Psoas muscle (tissue), 8 donors: ENCODE data around the gene RGS1. TPM values are rescaled to one million over a fixed set of nuclear protein-coding genes. Genes with fewer than 3 reads are reported as not detected.

Experiments
- ATAC-seq, 4 donors: fragments of 200-7000 bp; cut with Tn5 transposase; one replicate each; pipeline ENCODE4 v1.9.1; 2020; ENCODE audit warnings: moderate library complexity in 3 of 4, mild to moderate bottlenecking in 2 of 4
- DNase-seq, 2 donors: peaks; one replicate each; pipeline ENCODE4 v3.0.0-alpha.2; 2020
- H3K27ac ChIP-seq: fragments of 200-600 bp; one replicate; pipeline ENCODE4 v1.8.0; 2022
- H3K27me3 ChIP-seq, 3 donors: fragments of 200-600 bp in 1 of 3; one replicate each; pipeline versions ENCODE4 v1.6.1 to v1.8.0; 2013 to 2022; ENCODE audit warnings: low read length in 2 of 3, mild to moderate bottlenecking in 2 of 3, moderate library complexity in 1 of 3; ENCODE audit not compliant: insufficient read depth in 3 of 3
- H3K36me3 ChIP-seq, 2 donors: fragments of 200-600 bp in 1 of 2; one replicate each; pipeline versions ENCODE4 v1.6.1 to v1.8.0; 2013 to 2022; ENCODE audit warnings: low read depth in 1 of 2, mild to moderate bottlenecking in 1 of 2, moderate library complexity in 1 of 2; ENCODE audit not compliant: insufficient read depth in 1 of 2
- H3K4me1 ChIP-seq: fragments of 200-600 bp; one replicate; pipeline ENCODE4 v1.8.0; 2022
- H3K4me3 ChIP-seq: fragments of 200-600 bp; one replicate; pipeline ENCODE4 v1.8.0; 2022; ENCODE audit warnings: mild to moderate bottlenecking
- H3K9me3 ChIP-seq: fragments of 200-600 bp; one replicate; pipeline ENCODE4 v1.8.0; 2022
- CTCF ChIP-seq: fragments of 200-600 bp; IDR thresholded peaks from one replicate; pipeline ENCODE4 v1.8.0; 2022; ENCODE audit warnings: antibody characterized with exemption
- WGBS, 3 donors: extraction: QIAGEN DNeasy Blood & Tissue Kit; methylation state at CpG; one replicate each; pipeline versions ENCODE4 v1.1.6 to v1.1.7; 2013; 5-methylcytosine and 5-hydroxymethylcytosine counted together
- intact Hi-C, 2 donors: fragments of 100-400 bp; cut with DNase I; formaldehyde crosslinking; loops; one replicate each; pipeline versions ENCODE4 v1.11.0 to v1.14.2; 2022
- polyA plus RNA-seq, 3 donors: library from polyadenylated mRNA; stranded (reverse); fragments of 200-250 nt; gene quantifications; one replicate each; pipeline ENCODE4 v1.2.3, GENCODE V29; 2013
- total RNA-seq, 4 donors: library from RNA; stranded (reverse); fragmentation: NEBNext Ultra II Directional in 2 of 4; extraction: Animal tissue kit (Norgen Biotek cat#: 25700) in 2 of 4; gene quantifications; one replicate each; pipeline versions ENCODE4 v1.2.1 to v1.2.4, GENCODE V29; 2021 to 2023
- donor health status: healthy with polysubstance abuse.
- donor health status: DM: no; HTN: no; CAD: no; lungs with moderate emphysema.
- donor health status: Bipolar disorder and iron deficiency.
- donor health status: healthy.
- donor health status: DM: yes; HTN: yes; CAD: no.
- donor health status: DM: no; HTN: no; CAD: no.
- donor health status: DM: no; HTN: no; CAD: no.
- donor health status: DM: yes; HTN: yes; CAD: no.

RGS1 gene
- total and polyA plus RNA-seq, 7 donors = 0.06 to 1.7 (median 1.3) TPM

DNA sequence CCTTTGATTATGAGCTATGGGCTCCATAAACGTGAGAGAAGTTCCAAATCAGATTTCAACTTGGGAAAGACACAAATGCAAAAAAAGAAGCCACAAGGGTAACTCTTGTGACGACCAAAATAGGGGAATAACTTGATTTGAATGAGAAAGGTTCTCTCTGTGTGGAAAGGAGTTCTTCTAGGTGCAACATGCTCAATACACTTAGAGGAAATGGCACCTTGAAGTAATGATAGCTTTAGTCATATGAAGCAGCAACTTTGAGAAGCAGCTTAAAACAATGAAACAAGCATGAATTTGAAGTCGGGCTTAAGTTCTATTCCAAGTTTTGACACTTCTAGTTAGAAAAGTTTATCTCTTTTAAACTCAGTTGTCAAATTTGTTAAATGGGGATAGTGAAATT is 21.8 kb upstream of the RGS1 start:
- no peaks in the 10 kb centered on the region for H3K36me3 ChIP-seq
- ATAC-seq (no peak), DNase-seq (no peak)
- no peaks in the 10 kb centered on the region for H3K27me3 ChIP-seq
- H3K4me3 ChIP-seq = no peak overlapping the region
- 81 to 86% (median 82%) methylated on average over 3 of the region's 3 CpGs for WGBS, 3 donors
- H3K9me3 ChIP-seq = no peaks in the 10 kb centered on the region
- intact Hi-C loops = no loop called here
- no peak for TF ChIP-seq CTCF
- H3K4me1 ChIP-seq = no peaks in the 10 kb centered on the region
- H3K27ac ChIP-seq = no peak overlapping the region

DNA sequence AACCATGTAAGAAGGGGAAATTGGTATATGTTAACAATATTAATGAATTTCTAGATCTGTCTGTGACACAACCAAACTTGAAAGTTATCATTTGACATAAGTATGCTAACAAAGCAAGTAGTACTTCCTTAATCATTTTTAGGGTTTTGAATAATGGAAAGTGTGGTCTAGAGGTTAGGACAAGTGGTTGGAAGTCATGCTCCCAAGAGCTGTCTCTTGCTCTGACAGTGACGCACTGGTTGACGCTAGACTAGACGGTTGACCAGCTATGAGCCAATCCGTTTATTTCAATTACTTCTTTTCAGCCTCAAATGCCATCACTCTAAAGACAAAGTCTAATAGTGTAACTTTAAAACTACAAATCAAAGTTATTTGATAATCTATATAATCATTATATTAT is 20.7 kb upstream of the RGS1 start:
- no peak for TF ChIP-seq CTCF
- Histone ChIP-seq H3K27me3 (no peaks in the 10 kb centered on the region), H3K36me3 (no peaks in the 10 kb centered on the region), H3K4me3 (no peak overlapping the region), H3K27ac (no peak overlapping the region), H3K4me1 (no peaks in the 10 kb centered on the region), H3K9me3 (no peaks in the 10 kb centered on the region)
- WGBS, 3 donors = 92 to 96% (median 94%) methylated on average over 4 of the region's 4 CpGs
- ATAC-seq = no peak
- intact Hi-C loops = no loop called here
- DNase-seq = no peak

DNA sequence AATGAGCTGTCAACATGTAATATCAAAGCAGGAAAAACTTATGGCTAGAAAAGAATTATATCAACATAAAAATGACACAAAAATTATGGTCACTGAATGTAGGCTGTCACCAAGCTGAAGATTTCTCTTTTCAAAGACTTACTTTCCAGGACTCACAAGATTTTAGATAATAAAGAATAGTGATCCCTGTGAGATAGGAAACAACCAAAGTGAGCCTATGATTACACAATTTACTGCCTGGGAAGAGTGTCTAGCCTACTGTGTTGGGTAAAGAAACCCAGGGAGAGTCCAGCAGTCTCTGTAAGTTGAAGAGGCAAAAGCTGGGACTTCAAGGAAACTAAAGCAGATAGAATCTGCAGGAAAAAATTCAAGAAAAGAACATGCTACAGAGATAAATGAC is 20.2 kb upstream of the RGS1 start:
- DNase-seq (no peak), ATAC-seq (no peak)
- intact Hi-C loops = no loop called here
- H3K4me1 ChIP-seq = no peaks in the 10 kb centered on the region
- no peaks in the 10 kb centered on the region for H3K9me3 ChIP-seq
- no peak overlapping the region for H3K4me3 ChIP-seq
- no peak overlapping the region for H3K27ac ChIP-seq
- no peaks in the 10 kb centered on the region for H3K27me3 ChIP-seq
- H3K36me3 ChIP-seq = no peaks in the 10 kb centered on the region
- no peak for TF ChIP-seq CTCF

- DNase-seq = no peak
- H3K36me3 ChIP-seq = no peaks in the 10 kb centered on the region
- H3K27me3 ChIP-seq = no peaks in the 10 kb centered on the region
- ATAC-seq = no peak
- H3K4me1 ChIP-seq = no peaks in the 10 kb centered on the region
- WGBS, 3 donors = 91 to 96% (median 93%) methylated on average over 4 of the region's 4 CpGs
- TF ChIP-seq CTCF = no peak
- no peaks in the 10 kb centered on the region for H3K9me3 ChIP-seq
- no peak overlapping the region for H3K4me3 ChIP-seq
- no peak overlapping the region for H3K27ac ChIP-seq
- intact Hi-C loops = no loop called here
Observed at GRCh38 chr1:192557841-192558595, 17.6 kb upstream of the RGS1 start.
